WI38 (cell line): Measurements from ENCODE around the gene CCDC159.

Experiments used
- H3K4me3 ChIP-seq: 2 replicates; pipeline ENCODE4 v1.5.1; 2011; ENCODE audit warnings: low read depth, mild to moderate bottlenecking, control low read depth, low read length
- CTCF ChIP-seq: IDR thresholded peaks from 2 replicates; pipeline ENCODE4 v1.5.1; 2012; ENCODE audit warnings: low read depth, mild to moderate bottlenecking, control low read depth, low read length

The CCDC159 gene

GRCh38 chr19:11379857-11380350, 33.6 kb downstream of the CCDC159 start:
- H3K4me3 ChIP-seq, result peak overlapping the region; percentile 75; the same call in 1 of the 2 replicates
- TF ChIP-seq CTCF, result no peak

- peak; percentile 66 for TF ChIP-seq CTCF
- peak overlapping the region; percentile 75 for H3K4me3 ChIP-seq
Observed at GRCh38 chr19:11380653-11381537, 34.6 kb downstream of the CCDC159 start.

DNA sequence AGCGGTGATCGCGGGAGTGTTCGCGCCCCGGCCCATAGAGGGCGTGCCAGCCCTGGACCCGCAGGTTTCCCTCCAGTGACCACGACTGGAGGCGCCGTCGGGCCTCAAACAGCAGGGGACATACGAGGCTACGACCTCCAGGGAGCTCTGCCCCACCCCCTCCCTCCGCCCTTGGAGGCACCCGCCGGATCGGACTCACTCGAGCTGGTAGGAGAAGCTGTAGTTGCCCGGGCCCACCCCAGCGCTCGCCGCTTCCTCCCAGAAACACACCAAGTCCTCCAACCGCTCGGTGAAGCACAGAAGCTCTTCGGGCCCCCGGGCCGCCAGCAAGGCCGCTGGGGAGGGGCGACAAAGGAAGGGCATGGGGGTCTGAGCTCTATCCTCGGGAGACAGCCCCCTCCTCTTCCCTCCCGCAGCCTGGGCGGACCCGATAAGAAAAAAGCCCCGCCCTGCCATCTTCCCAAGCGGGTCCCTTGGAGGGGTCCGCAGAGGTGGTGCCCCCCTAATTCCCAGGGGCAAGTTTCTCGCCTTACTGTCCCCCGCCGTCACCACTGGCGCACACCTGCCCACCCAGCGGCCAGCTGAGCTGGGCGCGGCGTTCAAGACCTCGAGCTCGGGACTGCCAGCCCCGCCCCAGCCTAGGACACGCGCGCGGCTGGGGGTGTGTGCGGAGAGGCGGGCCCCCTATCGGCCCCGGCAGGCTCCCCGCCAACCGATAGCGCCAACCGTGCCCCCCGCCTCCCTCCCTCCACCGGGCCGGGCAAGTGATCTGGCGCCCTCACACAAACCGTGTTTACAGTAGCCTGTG, 36.8 kb downstream of the CCDC159 start:
- H3K4me3 ChIP-seq, result peak overlapping the region; percentile 30
- TF ChIP-seq CTCF, result peak; percentile 61

GRCh38 chr19:11383706-11384048, 37.4 kb downstream of the CCDC159 start:
- no peak for TF ChIP-seq CTCF
- H3K4me3 ChIP-seq, result no peak overlapping the region; the same call in 1 of the 2 replicates

GRCh38 chr19:11384778-11385129, 38.4 kb downstream of the CCDC159 start:
- TF ChIP-seq CTCF, result no peak
- H3K4me3 ChIP-seq, result no peak overlapping the region

DNA sequence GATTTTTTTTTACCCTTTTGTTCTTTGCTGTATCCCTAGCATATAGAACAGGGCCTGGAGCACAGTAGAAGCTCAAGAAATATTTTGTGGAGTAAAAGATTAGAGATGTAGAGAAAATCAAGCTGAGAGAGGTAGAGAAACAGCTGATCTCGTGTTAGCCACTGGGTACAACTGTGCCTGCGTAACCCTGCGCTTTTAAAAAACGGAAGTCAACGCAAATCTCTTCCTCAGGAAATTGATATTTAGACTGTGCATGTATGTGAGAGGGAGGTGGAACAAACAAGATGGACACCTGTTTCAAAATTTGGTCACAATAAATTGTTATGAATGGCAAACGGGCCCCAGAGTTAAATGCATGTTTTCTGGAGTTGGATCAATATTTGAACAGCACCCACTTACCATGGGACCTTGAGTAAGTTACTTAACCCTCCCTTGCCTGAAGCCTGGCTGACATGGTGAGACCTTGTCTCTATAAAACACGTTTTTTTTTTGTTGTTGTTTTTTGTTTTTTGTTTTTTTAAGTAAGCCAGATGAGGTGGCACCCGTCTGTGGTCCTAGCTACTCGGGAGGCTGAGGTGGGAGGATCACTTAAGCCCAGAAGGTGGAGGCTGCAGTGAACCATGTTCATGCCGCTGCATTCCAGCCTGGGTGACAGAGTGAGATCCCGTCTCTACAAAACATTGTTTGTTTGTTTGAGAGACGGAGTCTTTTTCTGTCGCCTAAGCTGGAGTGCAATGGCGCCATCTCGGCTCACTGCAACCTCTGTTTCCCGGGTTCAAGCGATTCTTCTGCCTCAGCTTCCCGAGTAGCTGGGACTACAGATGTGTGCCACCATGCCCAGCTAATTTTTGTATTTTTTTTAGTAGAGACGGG, 41.1 kb downstream of the CCDC159 start:
- TF ChIP-seq CTCF, result no peak
- H3K4me3 ChIP-seq, result no peak overlapping the region
